ENCODE data around the gene DPY19L2. TPM values are rescaled to one million over a fixed set of nuclear protein-coding genes. Genes with fewer than 3 reads are reported as not detected.
A peak's percentile ranks its signal among the peaks of the same experiment; 100 is the strongest.
"Not testable (repeated sequence)": the region's sequence is repeated elsewhere in the genome, so short reads cannot be mapped to it uniquely, and the experiment has no call there.

Gene DPY19L2
- total RNA-seq, 1 donor from 2014 or later: 8.9 TPM

GRCh38 chr12:63624258-63624657 is 44.0 kb downstream of the DPY19L2 start:
- DNase-seq (ENCODE audit: low spot score); H3K36me3 Mint-ChIP-seq (ENCODE audit: low read depth); H3K9me3 Mint-ChIP-seq (ENCODE audit: low read depth); H3K27me3 Mint-ChIP-seq (ENCODE audit: low read depth); H3K4me1 Mint-ChIP-seq (ENCODE audit: low read depth); H3K4me3 Mint-ChIP-seq (ENCODE audit: unreplicated experiment); H3K27ac Mint-ChIP-seq (ENCODE audit: unreplicated experiment): not testable (repeated sequence)

DNA sequence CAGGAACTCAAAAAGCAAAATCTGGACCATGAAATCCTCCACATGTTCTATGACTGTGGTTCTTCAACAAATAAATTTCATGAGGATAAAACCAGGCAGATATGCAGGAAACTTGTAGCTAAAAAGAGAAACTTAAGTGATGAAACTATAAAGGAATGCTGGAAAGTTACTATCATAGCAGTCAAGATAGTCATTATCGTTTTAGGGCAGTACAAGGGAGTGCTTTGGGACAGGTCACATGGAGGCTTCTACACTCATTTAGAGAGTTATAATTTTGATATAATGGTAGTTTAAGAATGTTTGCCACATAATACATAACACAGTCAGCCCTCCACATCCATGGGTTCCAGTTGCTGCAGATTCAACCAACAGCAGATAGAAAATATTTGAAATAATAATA is 52.7 kb downstream of the DPY19L2 start:
- not testable (repeated sequence) for H3K4me3 Mint-ChIP-seq (ENCODE audit: unreplicated experiment); H3K27me3 Mint-ChIP-seq (ENCODE audit: low read depth); H3K36me3 Mint-ChIP-seq (ENCODE audit: low read depth); H3K9me3 Mint-ChIP-seq (ENCODE audit: low read depth); DNase-seq (ENCODE audit: low spot score)
- Mint-ChIP-seq H3K27ac (ENCODE audit: unreplicated experiment) (peak overlapping the region; percentile 63), H3K4me1 (ENCODE audit: low read depth) (peaks cover 10% of the 10 kb centered on the region)

DNA sequence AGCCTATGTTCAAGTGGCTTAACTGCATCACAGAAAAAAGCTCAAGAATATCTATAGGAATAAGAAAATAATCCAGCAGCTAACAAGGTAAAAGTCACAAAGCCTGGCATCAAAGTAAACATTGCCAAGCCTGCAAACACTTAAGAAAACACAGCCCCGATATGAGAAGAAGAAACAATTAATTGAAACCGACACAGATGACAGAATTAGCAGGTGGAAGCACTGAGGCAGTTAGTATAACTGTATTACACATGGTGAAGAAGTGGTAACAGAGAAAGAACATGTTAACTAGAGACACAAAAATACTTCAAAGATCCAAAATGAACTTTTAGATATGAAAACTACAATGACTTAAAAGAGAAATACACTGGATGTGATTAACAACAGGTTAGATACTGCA is 57.0 kb downstream of the DPY19L2 start:
- DNase-seq (ENCODE audit: low spot score); H3K27me3 Mint-ChIP-seq (ENCODE audit: low read depth); H3K4me3 Mint-ChIP-seq (ENCODE audit: unreplicated experiment); H3K36me3 Mint-ChIP-seq (ENCODE audit: low read depth); H3K9me3 Mint-ChIP-seq (ENCODE audit: low read depth); H3K27ac Mint-ChIP-seq (ENCODE audit: unreplicated experiment): not testable (repeated sequence)
- peaks cover 10% of the 10 kb centered on the region for H3K4me1 Mint-ChIP-seq (ENCODE audit: low read depth)

GRCh38 chr12:63609281-63609680 is 59.0 kb downstream of the DPY19L2 start:
- not testable (repeated sequence) for H3K4me3 Mint-ChIP-seq (ENCODE audit: unreplicated experiment); H3K27ac Mint-ChIP-seq (ENCODE audit: unreplicated experiment)

DNA sequence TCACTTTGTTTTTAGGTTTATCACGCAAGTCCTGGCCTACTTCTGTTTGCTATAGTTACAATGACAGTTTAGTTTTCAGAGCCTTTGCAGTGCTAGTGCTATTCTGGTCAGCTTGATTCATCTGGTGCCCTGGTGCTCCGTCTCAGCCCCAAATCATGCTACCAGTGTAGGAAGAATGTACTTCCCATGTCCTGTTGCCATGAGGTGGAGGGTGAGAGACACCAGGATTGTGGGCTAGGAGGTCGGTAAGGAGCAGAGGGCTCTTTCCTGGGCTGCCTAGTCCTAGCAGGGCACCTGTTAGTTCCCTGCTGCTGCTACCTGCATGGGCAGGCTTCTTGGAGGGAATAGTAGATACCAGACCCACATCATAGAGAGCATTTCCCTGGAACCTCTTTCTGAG is 63.3 kb downstream of the DPY19L2 start:
- DNase-seq (ENCODE audit: low spot score); H3K9me3 Mint-ChIP-seq (ENCODE audit: low read depth); H3K4me1 Mint-ChIP-seq (ENCODE audit: low read depth); H3K4me3 Mint-ChIP-seq (ENCODE audit: unreplicated experiment); H3K27ac Mint-ChIP-seq (ENCODE audit: unreplicated experiment); H3K36me3 Mint-ChIP-seq (ENCODE audit: low read depth); H3K27me3 Mint-ChIP-seq (ENCODE audit: low read depth): not testable (repeated sequence)

More at GRCh38 chr12:63609281-63609680, 59.0 kb downstream of the DPY19L2 start:
- DNase-seq (ENCODE audit: low spot score); H3K27me3 Mint-ChIP-seq (ENCODE audit: low read depth); H3K4me1 Mint-ChIP-seq (ENCODE audit: low read depth); H3K36me3 Mint-ChIP-seq (ENCODE audit: low read depth); H3K9me3 Mint-ChIP-seq (ENCODE audit: low read depth): not testable (repeated sequence)

DNA sequence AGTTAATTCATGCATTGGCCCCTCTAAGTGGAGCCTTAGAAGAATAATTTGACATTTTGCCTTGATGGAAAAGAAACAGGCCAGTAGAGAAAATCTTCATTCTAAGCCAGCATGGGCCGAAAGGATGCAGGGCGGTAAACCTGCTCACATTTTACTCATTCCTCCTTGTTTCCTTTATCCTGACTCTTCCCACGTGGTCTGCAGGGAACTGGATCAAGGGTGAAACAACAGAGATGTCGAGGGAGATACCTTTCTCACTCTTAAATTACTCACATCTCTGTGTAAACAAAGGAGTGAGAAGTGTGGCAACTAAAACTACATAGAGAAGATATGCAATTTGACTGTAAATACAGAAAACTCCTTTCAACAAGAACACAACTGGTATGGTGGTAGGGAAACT is 73.5 kb downstream of the DPY19L2 start:
- H3K4me1 Mint-ChIP-seq (ENCODE audit: low read depth); H3K27me3 Mint-ChIP-seq (ENCODE audit: low read depth); H3K4me3 Mint-ChIP-seq (ENCODE audit: unreplicated experiment); H3K9me3 Mint-ChIP-seq (ENCODE audit: low read depth); DNase-seq (ENCODE audit: low spot score); H3K36me3 Mint-ChIP-seq (ENCODE audit: low read depth); H3K27ac Mint-ChIP-seq (ENCODE audit: unreplicated experiment): not testable (repeated sequence)

DNA sequence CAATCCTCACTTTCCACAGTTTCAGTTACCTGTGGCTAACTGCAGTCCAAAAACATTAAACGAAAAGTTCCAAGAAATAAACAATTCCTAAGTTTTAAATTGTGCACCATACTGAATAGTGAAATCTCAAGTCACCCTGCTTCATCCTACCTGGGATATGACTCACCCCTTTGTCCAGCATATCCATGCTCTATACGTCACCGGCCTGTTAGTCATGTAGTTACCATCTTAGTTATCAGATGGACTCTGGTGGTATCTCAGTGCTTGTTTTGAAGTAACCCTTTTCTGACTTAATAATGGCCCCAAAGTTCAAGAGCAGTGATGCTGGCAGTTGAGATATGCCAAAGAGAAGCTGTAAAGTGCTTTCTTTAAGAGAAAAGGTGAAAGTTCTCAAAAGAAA is 83.9 kb downstream of the DPY19L2 start:
- H3K4me3 Mint-ChIP-seq (ENCODE audit: unreplicated experiment); DNase-seq (ENCODE audit: low spot score); H3K9me3 Mint-ChIP-seq (ENCODE audit: low read depth); H3K4me1 Mint-ChIP-seq (ENCODE audit: low read depth); H3K27ac Mint-ChIP-seq (ENCODE audit: unreplicated experiment); H3K36me3 Mint-ChIP-seq (ENCODE audit: low read depth); H3K27me3 Mint-ChIP-seq (ENCODE audit: low read depth): not testable (repeated sequence)

DNA sequence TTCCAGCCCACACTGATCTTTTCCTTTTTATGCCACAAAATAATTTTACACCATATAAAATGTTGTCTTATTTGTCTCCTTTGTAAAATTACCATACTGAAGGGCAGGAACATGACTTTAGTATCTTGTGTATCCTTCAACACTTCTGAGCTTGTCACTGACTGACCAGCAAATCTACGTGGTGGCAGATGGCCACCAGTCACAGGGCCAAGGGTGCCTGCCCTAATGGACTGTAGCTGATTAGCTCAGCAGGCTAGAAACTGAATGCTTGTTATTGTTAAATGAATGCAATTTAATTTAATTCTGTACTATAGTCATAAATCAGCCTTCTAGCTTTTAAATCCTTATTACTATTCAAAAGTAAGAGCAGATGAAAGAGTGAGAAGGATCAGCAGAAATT is 85.0 kb downstream of the DPY19L2 start:
- not testable (repeated sequence) for H3K36me3 Mint-ChIP-seq (ENCODE audit: low read depth); H3K9me3 Mint-ChIP-seq (ENCODE audit: low read depth); H3K4me1 Mint-ChIP-seq (ENCODE audit: low read depth); H3K27me3 Mint-ChIP-seq (ENCODE audit: low read depth); DNase-seq (ENCODE audit: low spot score); H3K27ac Mint-ChIP-seq (ENCODE audit: unreplicated experiment); H3K4me3 Mint-ChIP-seq (ENCODE audit: unreplicated experiment)

GRCh38 chr12:63577631-63578030 is 90.7 kb downstream of the DPY19L2 start:
- H3K27ac Mint-ChIP-seq (ENCODE audit: unreplicated experiment); DNase-seq (ENCODE audit: low spot score); H3K4me3 Mint-ChIP-seq (ENCODE audit: unreplicated experiment); H3K27me3 Mint-ChIP-seq (ENCODE audit: low read depth); H3K4me1 Mint-ChIP-seq (ENCODE audit: low read depth): not testable (repeated sequence)
- Mint-ChIP-seq H3K9me3 (ENCODE audit: low read depth) (peaks cover 10% of the 10 kb centered on the region), H3K36me3 (ENCODE audit: low read depth) (peaks cover 16% of the 10 kb centered on the region)

GRCh38 chr12:63572038-63572437 is 96.3 kb downstream of the DPY19L2 start:
- not testable (repeated sequence) for H3K27me3 Mint-ChIP-seq (ENCODE audit: low read depth); H3K4me3 Mint-ChIP-seq (ENCODE audit: unreplicated experiment); H3K4me1 Mint-ChIP-seq (ENCODE audit: low read depth); DNase-seq (ENCODE audit: low spot score); H3K27ac Mint-ChIP-seq (ENCODE audit: unreplicated experiment)
- peaks cover 10% of the 10 kb centered on the region for H3K9me3 Mint-ChIP-seq (ENCODE audit: low read depth)
- peaks cover 13% of the 10 kb centered on the region for H3K36me3 Mint-ChIP-seq (ENCODE audit: low read depth)

- not testable (repeated sequence) for H3K36me3 Mint-ChIP-seq (ENCODE audit: low read depth); H3K4me3 Mint-ChIP-seq (ENCODE audit: unreplicated experiment)
These were observed 109.8 kb downstream of the DPY19L2 start for GRCh38 chr12:63558445-63558844.

DNA sequence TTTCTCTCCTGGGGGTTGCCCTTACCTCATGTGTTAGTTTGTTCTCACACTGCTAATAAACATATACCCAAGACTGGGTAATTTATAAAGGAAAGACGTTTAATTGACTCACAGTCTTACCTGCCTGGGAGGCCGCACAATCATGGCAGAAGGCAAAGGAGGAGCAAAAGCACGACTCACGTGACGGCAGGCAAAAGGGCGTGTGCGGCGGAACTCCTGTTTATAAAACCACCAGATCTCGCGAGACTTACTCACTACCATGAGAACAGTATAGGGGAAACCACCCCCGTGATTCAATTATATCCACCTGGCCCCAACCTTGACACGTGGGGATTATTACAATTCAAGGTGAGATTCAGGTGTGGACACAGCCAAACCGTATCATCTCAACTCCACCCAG is 116.9 kb downstream of the DPY19L2 start:
- not testable (repeated sequence) for H3K27ac Mint-ChIP-seq (ENCODE audit: unreplicated experiment); H3K27me3 Mint-ChIP-seq (ENCODE audit: low read depth); H3K4me3 Mint-ChIP-seq (ENCODE audit: unreplicated experiment); H3K9me3 Mint-ChIP-seq (ENCODE audit: low read depth); H3K36me3 Mint-ChIP-seq (ENCODE audit: low read depth); H3K4me1 Mint-ChIP-seq (ENCODE audit: low read depth); DNase-seq (ENCODE audit: low spot score)

More at GRCh38 chr12:63558445-63558844, 109.8 kb downstream of the DPY19L2 start:
- not testable (repeated sequence) for H3K27me3 Mint-ChIP-seq (ENCODE audit: low read depth); H3K27ac Mint-ChIP-seq (ENCODE audit: unreplicated experiment); H3K4me1 Mint-ChIP-seq (ENCODE audit: low read depth); H3K9me3 Mint-ChIP-seq (ENCODE audit: low read depth); DNase-seq (ENCODE audit: low spot score)

GRCh38 chr12:63549034-63549433 is 119.3 kb downstream of the DPY19L2 start:
- not testable (repeated sequence) for DNase-seq (ENCODE audit: low spot score); H3K27ac Mint-ChIP-seq (ENCODE audit: unreplicated experiment)

More at GRCh38 chr12:63549034-63549433, 119.3 kb downstream of the DPY19L2 start:
- H3K4me1 Mint-ChIP-seq (ENCODE audit: low read depth); H3K4me3 Mint-ChIP-seq (ENCODE audit: unreplicated experiment); H3K9me3 Mint-ChIP-seq (ENCODE audit: low read depth); H3K27me3 Mint-ChIP-seq (ENCODE audit: low read depth); H3K36me3 Mint-ChIP-seq (ENCODE audit: low read depth): not testable (repeated sequence)

All from chondrocyte (in vitro differentiated cells).